Lower lobe of right lung (tissue), 2 donors: ENCODE results near the gene DNM2. TPM values are rescaled to one million over a fixed set of nuclear protein-coding genes. Genes with fewer than 3 reads are reported as not detected.

Source experiments
- ATAC-seq, 2 donors: fragments of 200-7000 bp; cut with Tn5 transposase; one replicate each; pipeline ENCODE4 v1.9.1; 2020 to 2022; ENCODE audit warnings: mild to moderate bottlenecking in 2 of 2, moderate library complexity in 2 of 2
- DNase-seq: peaks from one replicate; pipeline ENCODE4 v3.0.0-alpha.2; 2020
- H3K27ac ChIP-seq: fragments of 200-600 bp; one replicate; pipeline ENCODE4 v1.8.0; 2022
- H3K27me3 ChIP-seq: fragments of 200-600 bp; one replicate; pipeline ENCODE4 v1.8.0; 2022; ENCODE audit warnings: low read depth
- H3K36me3 ChIP-seq: fragments of 200-600 bp; one replicate; pipeline ENCODE4 v1.8.0; 2022; ENCODE audit warnings: mild to moderate bottlenecking
- H3K4me1 ChIP-seq: fragments of 200-600 bp; one replicate; pipeline ENCODE4 v1.8.0; 2022
- H3K4me3 ChIP-seq: fragments of 200-600 bp; one replicate; pipeline ENCODE4 v1.8.0; 2022; ENCODE audit warnings: mild to moderate bottlenecking
- H3K9me3 ChIP-seq: fragments of 200-600 bp; one replicate; pipeline ENCODE4 v1.8.0; 2022
- intact Hi-C: fragments of 100-400 bp; cut with DNase I; formaldehyde crosslinking; loops from one replicate; pipeline ENCODE4 v1.11.0; 2022
- total RNA-seq: library from RNA; stranded (reverse); fragmentation: NEBNext Ultra II Directional; extraction: Animal tissue kit (Norgen Biotek cat#: 25700); gene quantifications from one replicate; pipeline ENCODE4 v1.2.1, GENCODE V29; 2021
- TF ChIP-seq, protein P1 (sequence below): fragments of 200-600 bp; IDR thresholded peaks from one replicate; pipeline ENCODE4 v1.8.0; 2022; ENCODE audit warnings: antibody characterized with exemption, mild to moderate bottlenecking
- donor health status: DM: no; HTN: yes; CAD: no; lungs with severe emphysema.

DNM2 gene
- total RNA-seq, 1 donor from 2014 or later = 282 TPM

- DNase-seq (no peak), ATAC-seq (no peak)
- H3K27me3 ChIP-seq = no peaks in the 10 kb centered on the region
- TF ChIP-seq, protein P1, sequence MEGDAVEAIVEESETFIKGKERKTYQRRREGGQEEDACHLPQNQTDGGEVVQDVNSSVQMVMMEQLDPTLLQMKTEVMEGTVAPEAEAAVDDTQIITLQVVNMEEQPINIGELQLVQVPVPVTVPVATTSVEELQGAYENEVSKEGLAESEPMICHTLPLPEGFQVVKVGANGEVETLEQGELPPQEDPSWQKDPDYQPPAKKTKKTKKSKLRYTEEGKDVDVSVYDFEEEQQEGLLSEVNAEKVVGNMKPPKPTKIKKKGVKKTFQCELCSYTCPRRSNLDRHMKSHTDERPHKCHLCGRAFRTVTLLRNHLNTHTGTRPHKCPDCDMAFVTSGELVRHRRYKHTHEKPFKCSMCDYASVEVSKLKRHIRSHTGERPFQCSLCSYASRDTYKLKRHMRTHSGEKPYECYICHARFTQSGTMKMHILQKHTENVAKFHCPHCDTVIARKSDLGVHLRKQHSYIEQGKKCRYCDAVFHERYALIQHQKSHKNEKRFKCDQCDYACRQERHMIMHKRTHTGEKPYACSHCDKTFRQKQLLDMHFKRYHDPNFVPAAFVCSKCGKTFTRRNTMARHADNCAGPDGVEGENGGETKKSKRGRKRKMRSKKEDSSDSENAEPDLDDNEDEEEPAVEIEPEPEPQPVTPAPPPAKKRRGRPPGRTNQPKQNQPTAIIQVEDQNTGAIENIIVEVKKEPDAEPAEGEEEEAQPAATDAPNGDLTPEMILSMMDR = no peak
- no peaks in the 10 kb centered on the region for H3K9me3 ChIP-seq
- H3K4me3 ChIP-seq = no peak overlapping the region
- intact Hi-C loops = no loop called here
- H3K27ac ChIP-seq = no peak overlapping the region
- peaks cover 21% of the 10 kb centered on the region for H3K4me1 ChIP-seq
- peaks cover 75% of the 10 kb centered on the region for H3K36me3 ChIP-seq
Observed at GRCh38 chr19:10773969-10774368, 56.1 kb downstream of the DNM2 start.

DNA sequence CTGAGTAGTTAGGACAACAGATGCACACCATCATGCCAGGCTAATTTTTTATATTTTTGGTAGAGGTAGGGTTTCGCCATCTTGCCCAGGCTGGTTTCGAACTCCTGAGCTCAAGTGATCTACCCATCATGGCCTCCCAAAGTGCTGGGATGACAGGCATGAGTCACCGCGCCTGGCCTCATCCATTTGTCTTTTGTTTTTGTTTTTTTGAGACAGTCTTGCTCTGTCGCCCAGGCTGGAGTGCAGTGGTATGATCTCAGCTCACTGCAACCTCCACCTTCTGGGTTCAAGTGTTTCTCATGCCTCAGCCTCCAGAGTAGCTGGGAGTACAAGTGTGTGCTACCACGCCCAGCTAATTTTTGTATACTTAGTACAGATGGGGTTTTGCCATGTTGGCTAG lies 57.0 kb downstream of the DNM2 start:
- no peaks in the 10 kb centered on the region for H3K9me3 ChIP-seq
- TF ChIP-seq, protein P1 = no peak
- peaks cover 84% of the 10 kb centered on the region for H3K36me3 ChIP-seq
- no peak overlapping the region for H3K4me3 ChIP-seq
- no peak for DNase-seq
- H3K27ac ChIP-seq = no peak overlapping the region
- ATAC-seq = no peak
- peaks cover 16% of the 10 kb centered on the region for H3K4me1 ChIP-seq
- intact Hi-C loops = no loop called here
- H3K27me3 ChIP-seq = no peaks in the 10 kb centered on the region

GRCh38 chr19:10776900-10777650 lies 59.2 kb downstream of the DNM2 start:
- Histone ChIP-seq H3K27ac (no peak overlapping the region), H3K36me3 (peaks cover 100% of the 10 kb centered on the region), H3K4me1 (peaks cover 25% of the 10 kb centered on the region), H3K9me3 (no peaks in the 10 kb centered on the region), H3K4me3 (no peak overlapping the region), H3K27me3 (no peaks in the 10 kb centered on the region)
- TF ChIP-seq, protein P1 = no peak
- no peak for ATAC-seq
- no peak for DNase-seq
- intact Hi-C loops = no loop called here

GRCh38 chr19:10780368-10780767 lies 62.5 kb downstream of the DNM2 start:
- H3K27ac ChIP-seq = peak overlapping the region; percentile 71
- H3K27me3 ChIP-seq = no peaks in the 10 kb centered on the region
- TF ChIP-seq, protein P1 = no peak
- H3K36me3 ChIP-seq = peaks cover 100% of the 10 kb centered on the region
- peaks cover 42% of the 10 kb centered on the region for H3K4me1 ChIP-seq
- ATAC-seq = peak; percentile 69 to 88
- no peak overlapping the region for H3K4me3 ChIP-seq
- peak; percentile 61 for DNase-seq
- intact Hi-C loops = no loop called here
- H3K9me3 ChIP-seq = no peaks in the 10 kb centered on the region

GRCh38 chr19:10782795-10783194 lies 64.9 kb downstream of the DNM2 start:
- Histone ChIP-seq H3K9me3 (no peaks in the 10 kb centered on the region), H3K4me1 (peaks cover 38% of the 10 kb centered on the region), H3K27ac (no peak overlapping the region), H3K4me3 (no peak overlapping the region), H3K27me3 (no peaks in the 10 kb centered on the region), H3K36me3 (peaks cover 100% of the 10 kb centered on the region)
- DNase-seq = no peak
- TF ChIP-seq, protein P1 = no peak
- intact Hi-C loops = no loop called here
- ATAC-seq = no peak
